ENCODE measurements around the gene CDH13. TPM values are rescaled to one million over a fixed set of nuclear protein-coding genes. Genes with fewer than 3 reads are reported as not detected.

The CDH13 gene
- total and polyA plus RNA-seq, 7 donors, result 6.1 to 30.7 (median 22.8) TPM

DNA sequence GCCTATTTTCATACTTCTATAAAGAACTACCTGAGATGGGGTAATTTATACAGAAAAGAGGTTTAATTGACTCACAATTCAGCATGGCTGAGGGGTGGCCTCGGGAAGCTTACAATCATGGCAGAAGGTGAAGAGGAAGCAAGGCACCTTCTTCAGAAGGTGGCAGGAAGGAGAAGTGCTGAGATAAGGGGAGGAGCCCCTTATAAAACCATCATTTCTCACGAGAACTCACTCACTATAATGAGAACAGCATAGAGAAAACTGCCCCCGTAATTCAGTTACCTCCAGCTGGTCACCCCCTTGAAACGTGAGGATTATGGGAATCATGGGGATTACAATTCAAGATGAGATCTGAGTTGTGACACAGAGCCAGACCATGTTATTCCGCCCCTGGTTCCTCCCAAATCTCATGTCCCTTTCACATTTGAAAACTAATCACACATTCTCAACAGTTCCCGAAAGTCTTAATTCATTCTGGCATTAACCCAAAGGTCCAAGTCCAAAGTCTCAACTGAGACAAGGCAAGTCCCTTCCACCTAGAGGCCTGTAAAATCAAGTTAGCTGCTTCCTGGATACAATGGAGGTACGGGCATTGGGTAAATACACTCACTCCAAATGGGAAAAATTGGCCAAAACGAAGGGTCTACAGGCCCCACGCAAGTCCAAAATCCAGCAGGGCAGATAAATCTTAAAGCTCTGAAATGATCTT is 237.7 kb downstream of the CDH13 start:
- Histone ChIP-seq H3K4me1 (no peaks in the 10 kb centered on the region), H3K27ac (no peak overlapping the region), H3K4me3 (no peak overlapping the region), H3K36me3 (ENCODE audit: insufficient read depth in 1 of 2, low read depth in 1 of 2) (no peaks in the 10 kb centered on the region), H3K27me3 (ENCODE audit: insufficient read depth in 3 of 3, low read length in 2 of 3) (no peaks in the 10 kb centered on the region), H3K9me3 (no peaks in the 10 kb centered on the region)
- TF ChIP-seq, protein P1, sequence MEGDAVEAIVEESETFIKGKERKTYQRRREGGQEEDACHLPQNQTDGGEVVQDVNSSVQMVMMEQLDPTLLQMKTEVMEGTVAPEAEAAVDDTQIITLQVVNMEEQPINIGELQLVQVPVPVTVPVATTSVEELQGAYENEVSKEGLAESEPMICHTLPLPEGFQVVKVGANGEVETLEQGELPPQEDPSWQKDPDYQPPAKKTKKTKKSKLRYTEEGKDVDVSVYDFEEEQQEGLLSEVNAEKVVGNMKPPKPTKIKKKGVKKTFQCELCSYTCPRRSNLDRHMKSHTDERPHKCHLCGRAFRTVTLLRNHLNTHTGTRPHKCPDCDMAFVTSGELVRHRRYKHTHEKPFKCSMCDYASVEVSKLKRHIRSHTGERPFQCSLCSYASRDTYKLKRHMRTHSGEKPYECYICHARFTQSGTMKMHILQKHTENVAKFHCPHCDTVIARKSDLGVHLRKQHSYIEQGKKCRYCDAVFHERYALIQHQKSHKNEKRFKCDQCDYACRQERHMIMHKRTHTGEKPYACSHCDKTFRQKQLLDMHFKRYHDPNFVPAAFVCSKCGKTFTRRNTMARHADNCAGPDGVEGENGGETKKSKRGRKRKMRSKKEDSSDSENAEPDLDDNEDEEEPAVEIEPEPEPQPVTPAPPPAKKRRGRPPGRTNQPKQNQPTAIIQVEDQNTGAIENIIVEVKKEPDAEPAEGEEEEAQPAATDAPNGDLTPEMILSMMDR (IDR thresholded peaks at IDR 0.05), result no peak
- DNase-seq (no peak), ATAC-seq (no peak)
- WGBS, 3 donors, result 83 to 86% (median 84%) methylated on average over 9 of the region's 9 CpGs
- intact Hi-C loops (cut with DNase I), result no loop called here

DNA sequence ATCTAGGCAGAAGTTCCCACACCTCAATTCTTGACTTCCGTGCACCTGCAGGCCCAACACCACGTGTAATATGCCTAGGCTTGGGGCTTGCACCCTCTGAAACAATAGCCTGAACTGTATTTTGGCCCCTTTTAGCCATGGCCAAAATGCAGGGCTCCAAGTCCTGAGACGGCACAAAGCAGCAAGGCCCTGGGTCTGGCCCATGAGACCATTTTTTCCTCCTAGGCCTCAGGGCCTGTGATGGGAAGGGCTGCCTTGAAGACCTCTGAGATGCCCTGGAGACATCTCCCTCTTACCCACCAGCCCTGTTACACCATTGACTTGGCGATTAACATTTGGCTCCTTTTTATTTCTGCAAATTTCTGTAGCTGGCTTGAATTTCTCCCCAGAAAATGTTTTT is 238.6 kb downstream of the CDH13 start:
- intact Hi-C loops (cut with DNase I), result no loop called here
- TF ChIP-seq, protein P1 (IDR thresholded peaks at IDR 0.05), result no peak
- ATAC-seq (no peak), DNase-seq (no peak)
- WGBS, 3 donors, result 80 to 88% (median 84%) methylated on average over 4 of the region's 4 CpGs
- Histone ChIP-seq H3K27ac (no peak overlapping the region), H3K4me3 (no peak overlapping the region), H3K36me3 (ENCODE audit: insufficient read depth in 1 of 2, low read depth in 1 of 2) (no peaks in the 10 kb centered on the region), H3K4me1 (no peaks in the 10 kb centered on the region), H3K27me3 (ENCODE audit: insufficient read depth in 3 of 3, low read length in 2 of 3) (no peaks in the 10 kb centered on the region), H3K9me3 (no peaks in the 10 kb centered on the region)

DNA sequence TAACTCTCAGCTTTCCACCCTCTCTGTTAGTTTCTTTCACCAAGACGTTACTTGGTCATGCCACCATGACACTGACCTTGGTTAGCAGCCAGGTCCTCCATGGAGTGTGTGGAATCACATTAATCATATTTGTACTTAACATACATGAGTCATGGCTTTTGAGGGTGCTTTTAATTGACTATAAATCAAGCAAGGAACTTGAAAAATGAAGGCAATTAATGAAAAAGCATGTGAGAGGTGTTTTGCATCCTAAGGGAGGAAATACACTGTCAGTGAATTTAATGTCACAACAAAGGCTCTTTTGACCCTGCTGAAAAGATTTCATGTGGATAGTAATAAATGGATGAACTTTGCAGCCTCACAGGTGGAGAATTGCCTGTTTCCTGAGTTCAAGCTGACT is 240.7 kb downstream of the CDH13 start:
- no peaks in the 10 kb centered on the region for H3K27me3 ChIP-seq (ENCODE audit: insufficient read depth in 3 of 3, low read length in 2 of 3)
- DNase-seq (no peak), ATAC-seq (no peak)
- intact Hi-C loops (cut with DNase I), result no loop called here
- no peak overlapping the region for H3K27ac ChIP-seq
- peaks cover 5% of the 10 kb centered on the region for H3K9me3 ChIP-seq
- no peaks in the 10 kb centered on the region for H3K4me1 ChIP-seq
- no peak overlapping the region for H3K4me3 ChIP-seq
- WGBS, 3 donors, result 37 to 56% (median 45%) methylated on average over 1 of the region's 1 CpG
- TF ChIP-seq, protein P1 (IDR thresholded peaks at IDR 0.05), result no peak
- H3K36me3 ChIP-seq (ENCODE audit: insufficient read depth in 1 of 2, low read depth in 1 of 2), result no peaks in the 10 kb centered on the region

DNA sequence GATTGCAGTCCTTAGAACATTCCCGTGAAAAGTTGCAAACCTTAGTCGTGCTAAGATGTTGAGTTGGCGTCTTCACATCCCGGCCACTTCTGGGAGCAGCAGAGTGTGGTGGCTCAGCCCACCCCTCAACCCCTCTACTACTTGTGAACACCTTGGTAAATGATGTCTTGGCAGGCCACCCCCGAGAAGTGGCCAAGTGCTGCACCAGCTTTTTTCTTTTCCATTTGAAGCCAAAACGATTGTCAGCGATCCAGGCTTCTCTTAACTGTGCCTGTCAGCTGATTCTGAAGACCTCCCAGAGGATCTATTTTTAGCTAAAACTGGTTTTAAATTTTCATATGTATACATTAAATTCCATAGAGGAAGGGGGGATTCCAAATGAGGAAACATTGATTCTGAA is 247.5 kb downstream of the CDH13 start:
- H3K36me3 ChIP-seq (ENCODE audit: insufficient read depth in 1 of 2, low read depth in 1 of 2), result no peaks in the 10 kb centered on the region
- intact Hi-C loops (cut with DNase I), result no loop called here
- ATAC-seq (peak in 3 of 4 donors; percentile 19 to 45 (median 21)), DNase-seq (no peak)
- H3K4me1 ChIP-seq, result peaks cover 13% of the 10 kb centered on the region
- H3K4me3 ChIP-seq, result no peak overlapping the region
- WGBS, 3 donors, result 14 to 19% (median 18%) methylated on average over 7 of the region's 7 CpGs
- TF ChIP-seq, protein P1 (IDR thresholded peaks at IDR 0.05), result no peak
- H3K27ac ChIP-seq, result no peak overlapping the region
- H3K27me3 ChIP-seq (ENCODE audit: insufficient read depth in 3 of 3, low read length in 2 of 3), result no peaks in the 10 kb centered on the region
- H3K9me3 ChIP-seq, result peaks cover 5% of the 10 kb centered on the region

DNA sequence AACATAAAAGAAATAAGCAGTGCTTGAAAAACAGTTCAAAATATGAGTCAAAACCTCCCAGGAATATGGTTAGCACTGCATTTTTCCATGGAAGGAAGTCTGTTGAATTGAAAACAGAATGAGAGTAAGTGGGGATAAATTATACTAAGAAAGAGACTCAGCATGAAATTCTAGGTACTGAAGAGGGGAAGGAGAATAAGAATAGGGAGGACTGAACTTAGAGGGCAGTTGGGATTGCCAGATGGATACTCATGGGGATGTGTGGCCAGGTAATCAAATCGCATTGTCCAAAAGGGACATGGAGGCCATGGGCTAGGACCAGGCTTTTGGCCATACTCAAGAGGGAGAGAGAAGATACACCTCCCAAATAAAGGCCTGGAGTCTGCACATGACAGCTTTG is 247.9 kb downstream of the CDH13 start:
- WGBS, 3 donors, result 79 to 88% (median 80%) methylated on average over 1 of the region's 1 CpG
- Histone ChIP-seq H3K36me3 (ENCODE audit: insufficient read depth in 1 of 2, low read depth in 1 of 2) (no peaks in the 10 kb centered on the region), H3K9me3 (peaks cover 5% of the 10 kb centered on the region), H3K27ac (no peak overlapping the region), H3K4me3 (no peak overlapping the region), H3K4me1 (peaks cover 13% of the 10 kb centered on the region), H3K27me3 (ENCODE audit: insufficient read depth in 3 of 3, low read length in 2 of 3) (no peaks in the 10 kb centered on the region)
- DNase-seq (no peak), ATAC-seq (no peak)
- TF ChIP-seq, protein P1 (IDR thresholded peaks at IDR 0.05), result no peak
- intact Hi-C loops (cut with DNase I), result no loop called here

Data from psoas muscle (tissue), 8 donors.